Erythroblast (primary cell): ENCODE results near the gene PARS2.

Experiments used
- GATA1 ChIP-seq: IDR thresholded peaks from 2 replicates; pipeline ENCODE4 v1.6.1; 2011; ENCODE audit warnings: low read depth, mild to moderate bottlenecking, control low read depth, low read length, moderate library complexity
- POLR2A ChIP-seq: IDR thresholded peaks from 2 replicates; pipeline ENCODE4 v1.6.1; 2011; ENCODE audit warnings: mild to moderate bottlenecking, low read length

- no peak for TF ChIP-seq POLR2A
- no peak for TF ChIP-seq GATA1
Measured at GRCh38 chr1:54745274-54745673, 19.0 kb downstream of the PARS2 start.
